Activated naive CD8-positive, alpha-beta T cell treated with anti-CD3 and anti-CD28 coated beads, Interleukin-2, amount 50 U/mL, for 16 hours (primary cell): Measurements from ENCODE around the gene RPP40.
"Not testable (repeated sequence)": the region's sequence is repeated elsewhere in the genome, so short reads cannot be mapped to it uniquely, and the experiment has no call there.

Source experiments
- DNase-seq: peaks from one replicate; pipeline ENCODE4 v3.0.0-alpha.2; 2020; ENCODE audit warnings: low read depth, low spot score

Gene RPP40

GRCh38 chr6:5014072-5014561 is 10.3 kb upstream of the RPP40 start:
- DNase-seq: no peak

- DNase-seq: no peak
These were observed 8.7 kb upstream of the RPP40 start for GRCh38 chr6:5012519-5012918.

GRCh38 chr6:5011346-5011745 is 7.5 kb upstream of the RPP40 start:
- DNase-seq: no peak

GRCh38 chr6:5007531-5007930 is 3.7 kb upstream of the RPP40 start:
- no peak for DNase-seq

- DNase-seq: no peak
These were observed 2.4 kb upstream of the RPP40 start for GRCh38 chr6:5006222-5006621.

- not testable (repeated sequence) for DNase-seq
These were observed 1.2 kb upstream of the RPP40 start for GRCh38 chr6:5005038-5005433.

GRCh38 chr6:5004373-5005037 is 668 bp upstream of the RPP40 start:
- DNase-seq: no peak

- DNase-seq: no peak
These were observed 4.3 kb downstream of the RPP40 start for GRCh38 chr6:4999586-4999985.

GRCh38 chr6:4997862-4998261 is 6.0 kb downstream of the RPP40 start:
- no peak for DNase-seq

GRCh38 chr6:4994741-4995140 is 9.1 kb downstream of the RPP40 start:
- DNase-seq: no peak

GRCh38 chr6:4987432-4987831 is 16.4 kb downstream of the RPP40 start:
- no peak for DNase-seq

- no peak for DNase-seq
These were observed 16.8 kb downstream of the RPP40 start for GRCh38 chr6:4986999-4987398.

GRCh38 chr6:4983322-4983721 is 20.5 kb downstream of the RPP40 start:
- DNase-seq: no peak

- DNase-seq: no peak
These were observed 22.1 kb downstream of the RPP40 start for GRCh38 chr6:4981761-4982160.

GRCh38 chr6:4979426-4979825 is 24.4 kb downstream of the RPP40 start:
- DNase-seq: no peak

- DNase-seq: no peak
These were observed 26.4 kb downstream of the RPP40 start for GRCh38 chr6:4977468-4977867.

- DNase-seq: no peak
These were observed 28.3 kb downstream of the RPP40 start for GRCh38 chr6:4975506-4975905.

- no peak for DNase-seq
These were observed 28.9 kb downstream of the RPP40 start for GRCh38 chr6:4974962-4975361.

- no peak for DNase-seq
These were observed 29.7 kb downstream of the RPP40 start for GRCh38 chr6:4973982-4974745.

GRCh38 chr6:4973415-4973814 is 30.4 kb downstream of the RPP40 start:
- no peak for DNase-seq

- DNase-seq: no peak
These were observed 31.4 kb downstream of the RPP40 start for GRCh38 chr6:4972438-4972837.

- no peak for DNase-seq
These were observed 32.0 kb downstream of the RPP40 start for GRCh38 chr6:4971851-4972250.

GRCh38 chr6:4970739-4971395 is 33.0 kb downstream of the RPP40 start:
- no peak for DNase-seq
